ENCODE data around the gene CHDH. TPM values are rescaled to one million over a fixed set of nuclear protein-coding genes. Genes with fewer than 3 reads are reported as not detected.
A peak's percentile ranks its signal among the peaks of the same experiment; 100 is the strongest.

CHDH gene
- total RNA-seq, 4 donors from 2014 or later: 2.8 to 15.9 (median 9.7) TPM

- Histone ChIP-seq H3K27me3 (no peaks in the 10 kb centered on the region), H3K36me3 (peaks cover 0 to 23% (median 0%) of the 10 kb centered on the region in 3 donors), H3K4me1 (peaks cover 0 to 5% (median 0%) of the 10 kb centered on the region in 4 donors), H3K4me3 (no peak overlapping the region), H3K9me3 (no peaks in the 10 kb centered on the region), H3K27ac (peak overlapping the region in 1 of 4 donors; percentile 39)
- peak in 1 of 2 donors; percentile 6 for TF ChIP-seq EP300 (IDR thresholded peaks at IDR 0.05)
- TF ChIP-seq POLR2A (IDR thresholded peaks at IDR 0.05): no peak
- no peak for TF ChIP-seq CTCF (IDR thresholded peaks at IDR 0.05)
- no peak for DNase-seq (ENCODE audit: low spot score in 2 of 2)
- 70 to 71% methylated on average over 12 of the region's 12 CpGs for WGBS, 2 donors
Observed at GRCh38 chr3:53809267-53809666, 37.0 kb downstream of the CHDH start.

- TF ChIP-seq CTCF (IDR thresholded peaks at IDR 0.05): no peak
- no peak for TF ChIP-seq POLR2A (IDR thresholded peaks at IDR 0.05)
- Histone ChIP-seq H3K27me3 (no peaks in the 10 kb centered on the region), H3K4me1 (peaks cover 0 to 5% (median 0%) of the 10 kb centered on the region in 4 donors), H3K36me3 (peaks cover 0 to 17% (median 0%) of the 10 kb centered on the region in 3 donors), H3K9me3 (no peaks in the 10 kb centered on the region), H3K27ac (peak overlapping the region in 3 of 4 donors; percentile 6 to 39 (median 12)), H3K4me3 (no peak overlapping the region)
- no peak for DNase-seq (ENCODE audit: low spot score in 2 of 2)
- WGBS, 2 donors: 93 to 94% methylated on average over 13 of the region's 13 CpGs
Observed at GRCh38 chr3:53808496-53808895, 37.7 kb downstream of the CHDH start.

GRCh38 chr3:53807117-53807810 is 39.0 kb downstream of the CHDH start:
- Histone ChIP-seq H3K27me3 (no peaks in the 10 kb centered on the region), H3K27ac (no peak overlapping the region), H3K4me3 (no peak overlapping the region), H3K36me3 (peaks cover 0 to 17% (median 0%) of the 10 kb centered on the region in 3 donors), H3K4me1 (peaks cover 0 to 5% (median 0%) of the 10 kb centered on the region in 4 donors), H3K9me3 (no peaks in the 10 kb centered on the region)
- TF ChIP-seq EP300 (IDR thresholded peaks at IDR 0.05): no peak
- no peak for TF ChIP-seq POLR2A (IDR thresholded peaks at IDR 0.05)
- no peak for TF ChIP-seq CTCF (IDR thresholded peaks at IDR 0.05)
- no peak for DNase-seq (ENCODE audit: low spot score in 2 of 2)
- WGBS, 2 donors: 77 to 78% methylated on average over 15 of the region's 15 CpGs

- no peaks in the 10 kb centered on the region for H3K27me3 ChIP-seq
- no peak overlapping the region for H3K27ac ChIP-seq
- no peak for DNase-seq (ENCODE audit: low spot score in 2 of 2)
- H3K9me3 ChIP-seq: no peaks in the 10 kb centered on the region
- H3K36me3 ChIP-seq: peaks cover 0 to 17% (median 0%) of the 10 kb centered on the region in 3 donors
- 74 to 82% methylated on average over 9 to 10 of the region's 10 CpGs for WGBS, 2 donors
- no peak for TF ChIP-seq POLR2A (IDR thresholded peaks at IDR 0.05)
- TF ChIP-seq CTCF (IDR thresholded peaks at IDR 0.05): no peak
- no peak for TF ChIP-seq EP300 (IDR thresholded peaks at IDR 0.05)
- no peak overlapping the region for H3K4me3 ChIP-seq
- peaks cover 0 to 5% (median 0%) of the 10 kb centered on the region in 4 donors for H3K4me1 ChIP-seq
Observed at GRCh38 chr3:53806182-53807116, 39.8 kb downstream of the CHDH start.
